Stimulated activated CD4-positive, alpha-beta T cell treated with anti-CD3 and anti-CD28 coated beads, Interleukin-4, amount 100 ng/mL, for 48 hours (primary cell): ENCODE results near the gene ILDR1.

Experiments used
- DNase-seq, 2 donors: peaks; one replicate each; pipeline ENCODE4 v3.0.0-alpha.2; 2020; ENCODE audit warnings: low read depth in 2 of 2

Gene ILDR1

GRCh38 chr3:121994551-121994950, 27.5 kb downstream of the ILDR1 start:
- no peak for DNase-seq

- DNase-seq: no peak
These were observed 29.2 kb downstream of the ILDR1 start for GRCh38 chr3:121992601-121993560.

- DNase-seq: no peak
These were observed 32.1 kb downstream of the ILDR1 start for GRCh38 chr3:121989943-121990342.

GRCh38 chr3:121988146-121988545, 33.9 kb downstream of the ILDR1 start:
- no peak for DNase-seq

GRCh38 chr3:121985846-121986245, 36.2 kb downstream of the ILDR1 start:
- no peak for DNase-seq

GRCh38 chr3:121981473-121981872, 40.6 kb downstream of the ILDR1 start:
- no peak for DNase-seq

- no peak for DNase-seq
These were observed 41.6 kb downstream of the ILDR1 start for GRCh38 chr3:121980450-121980796.

- DNase-seq: no peak
These were observed 42.2 kb downstream of the ILDR1 start for GRCh38 chr3:121979734-121980449.

- DNase-seq: no peak
These were observed 42.8 kb downstream of the ILDR1 start for GRCh38 chr3:121979246-121979645.

GRCh38 chr3:121976727-121977126, 45.3 kb downstream of the ILDR1 start:
- DNase-seq: no peak

GRCh38 chr3:121975702-121976302, 46.2 kb downstream of the ILDR1 start:
- no peak for DNase-seq

GRCh38 chr3:121974601-121975111, 47.4 kb downstream of the ILDR1 start:
- no peak for DNase-seq

- DNase-seq: no peak
These were observed 52.0 kb downstream of the ILDR1 start for GRCh38 chr3:121970047-121970446.

GRCh38 chr3:121969631-121970030, 52.4 kb downstream of the ILDR1 start:
- no peak for DNase-seq

- DNase-seq: no peak
These were observed 58.4 kb downstream of the ILDR1 start for GRCh38 chr3:121963608-121964007.

- DNase-seq: no peak
These were observed 59.6 kb downstream of the ILDR1 start for GRCh38 chr3:121962443-121962842.

GRCh38 chr3:121961283-121961682, 60.8 kb downstream of the ILDR1 start:
- DNase-seq: no peak

- no peak for DNase-seq
These were observed 63.2 kb downstream of the ILDR1 start for GRCh38 chr3:121958801-121959200.

- DNase-seq: no peak
These were observed 64.2 kb downstream of the ILDR1 start for GRCh38 chr3:121957674-121958415.

- DNase-seq: no peak
These were observed 65.7 kb downstream of the ILDR1 start for GRCh38 chr3:121956363-121956762.

- no peak for DNase-seq
These were observed 70.6 kb downstream of the ILDR1 start for GRCh38 chr3:121951291-121951919.
